Measurements from ENCODE around the gene LOC128125822.

Gene LOC128125822

GRCh38 chr6:63558278-63558677 lies 14.0 kb upstream of the LOC128125822 start:
- no peak for DNase-seq

GRCh38 chr6:63560801-63561287 lies 11.4 kb upstream of the LOC128125822 start:
- DNase-seq, result no peak

- no peak for DNase-seq
Measured at GRCh38 chr6:63561288-63561687, 11.0 kb upstream of the LOC128125822 start.

DNA sequence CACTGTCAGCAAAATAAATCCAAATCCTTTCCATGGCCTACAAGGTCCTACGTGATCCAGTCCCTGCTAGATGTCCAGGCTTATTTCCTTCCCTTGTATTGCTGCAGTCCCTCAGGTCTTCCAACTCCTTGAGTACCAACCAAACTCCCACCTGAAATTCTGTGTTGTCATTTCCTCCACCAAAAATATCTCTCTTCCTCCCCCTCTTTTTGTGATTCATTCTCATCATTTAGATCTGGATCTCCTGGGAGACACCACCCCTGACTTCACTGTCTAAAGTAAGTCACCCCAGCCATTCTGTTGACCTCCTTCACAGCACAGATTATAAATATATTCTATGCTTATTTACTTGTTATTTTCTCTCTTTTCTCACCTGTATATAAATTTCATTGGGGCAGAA lies 9.0 kb upstream of the LOC128125822 start:
- no peak for DNase-seq

DNA sequence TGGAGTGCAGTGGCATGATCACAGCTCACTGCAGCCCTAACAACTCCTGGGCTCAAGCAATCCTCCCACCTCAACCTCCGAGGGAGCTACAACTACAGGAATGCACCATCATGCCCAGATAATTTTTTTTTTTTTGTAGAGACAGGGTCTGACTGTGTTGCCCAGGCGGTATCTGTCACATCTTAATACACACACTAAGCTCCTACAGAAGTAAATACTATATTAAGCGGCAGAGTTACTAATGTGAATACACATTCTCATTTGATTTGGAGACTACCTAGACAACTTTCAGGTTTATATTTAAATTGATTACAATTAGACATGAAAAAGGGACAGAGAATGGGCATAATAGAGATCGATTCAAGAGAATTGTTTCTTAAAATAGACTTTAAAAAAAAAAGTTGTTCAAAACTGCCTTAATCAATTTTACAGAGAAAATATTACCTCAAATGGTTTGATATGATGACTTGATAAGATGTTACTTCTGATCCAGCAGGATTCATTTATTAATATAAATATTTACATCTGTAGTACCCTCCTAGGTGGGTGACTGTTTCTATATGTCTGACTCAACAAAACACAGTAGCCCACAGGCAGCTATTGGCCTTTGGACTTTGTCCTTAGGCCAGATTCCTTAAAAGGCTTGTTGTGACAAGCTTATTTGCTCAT lies 7.1 kb upstream of the LOC128125822 start:
- DNase-seq, result no peak

DNA sequence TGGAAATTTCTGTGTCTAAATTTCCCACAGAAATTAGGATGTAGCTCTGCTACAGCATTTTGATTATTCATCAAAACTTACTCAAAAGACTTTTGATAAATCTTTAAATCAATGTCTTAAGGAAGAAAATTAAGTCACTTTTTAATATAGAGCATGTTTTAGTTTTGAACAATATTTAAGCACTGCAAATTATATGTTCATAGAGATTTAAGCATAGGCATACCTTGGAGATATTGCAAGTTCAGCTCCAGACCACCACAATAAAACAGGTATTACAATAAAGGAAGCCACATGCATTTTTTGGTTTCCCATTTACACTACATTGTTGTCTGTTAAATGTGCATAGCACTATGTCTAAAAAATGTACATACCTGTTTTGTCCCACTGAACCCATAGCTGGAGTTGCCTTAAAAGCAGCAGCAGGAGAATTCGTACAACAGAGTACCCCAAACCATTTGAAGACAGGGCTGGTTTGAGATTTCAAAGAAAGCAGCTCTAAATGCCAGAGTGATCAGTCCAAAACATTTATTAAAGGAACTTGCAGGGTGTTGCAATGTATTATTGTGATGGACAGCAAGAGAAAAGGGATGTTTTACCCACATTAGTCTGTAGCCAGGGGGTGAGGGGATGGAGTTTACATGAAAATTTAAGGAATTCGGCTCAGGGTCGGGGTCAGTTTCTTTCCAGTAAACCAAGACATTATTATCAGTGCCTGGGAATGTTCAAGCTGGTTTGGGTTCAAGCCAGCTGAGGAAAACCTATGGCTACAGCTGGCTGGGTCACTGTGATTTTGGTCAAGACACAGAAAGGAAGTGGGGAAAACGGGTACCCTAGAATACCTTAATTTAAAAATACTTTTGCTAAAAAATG lies 6.3 kb upstream of the LOC128125822 start:
- DNase-seq, result no peak

DNA sequence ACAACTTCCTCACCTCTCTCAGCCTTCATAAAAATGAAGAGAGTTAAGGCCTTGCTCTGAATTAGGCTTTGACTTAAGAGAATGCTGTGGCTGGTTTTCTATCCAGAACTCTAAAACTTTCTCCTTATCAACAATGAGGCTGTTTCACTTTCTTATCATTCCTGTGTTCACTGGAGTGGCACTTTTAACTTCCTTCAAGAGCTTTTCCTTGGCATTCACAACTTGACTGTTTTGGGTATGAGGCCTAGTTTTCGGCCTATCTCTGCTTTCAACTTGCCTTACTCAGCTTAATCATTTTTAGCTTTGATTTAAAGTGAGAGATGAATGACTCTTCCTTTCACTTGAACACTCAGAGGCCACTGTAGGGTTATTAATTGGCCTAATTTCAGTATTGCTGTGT lies 4.3 kb upstream of the LOC128125822 start:
- DNase-seq, result no peak

DNA sequence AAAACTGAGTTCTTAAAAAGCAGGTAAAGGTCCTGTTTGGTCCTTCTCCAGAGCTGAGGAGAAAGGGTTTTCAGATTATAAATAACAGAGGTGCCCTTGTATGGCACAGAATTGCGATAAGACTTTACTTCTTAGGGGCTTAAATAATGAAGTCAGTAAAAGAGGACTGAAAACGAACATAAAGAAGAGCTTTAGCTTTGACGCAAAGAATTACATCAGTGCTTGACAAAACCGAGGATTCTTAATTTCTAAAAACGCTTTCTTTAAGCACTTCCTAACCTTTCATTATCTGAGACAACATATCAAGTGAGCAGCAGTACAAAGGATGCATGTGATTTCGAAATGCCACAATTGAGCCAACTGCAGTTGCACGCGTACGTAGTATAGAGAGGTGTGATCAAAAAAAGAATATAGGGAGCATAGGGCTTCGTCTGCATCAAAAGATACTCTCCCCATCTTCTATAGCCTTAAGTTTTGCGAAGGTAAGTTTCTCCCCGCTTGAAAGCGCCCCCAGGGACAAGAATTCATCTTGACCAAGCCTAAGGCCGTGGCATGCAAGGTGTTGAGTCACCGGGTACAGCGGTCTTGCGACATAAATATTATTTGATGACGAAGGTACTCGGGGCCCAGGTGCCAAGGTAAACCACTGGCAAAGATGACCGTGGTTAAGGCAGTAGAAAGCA lies 778 bp upstream of the LOC128125822 start:
- DNase-seq, result peak; percentile 35

DNA sequence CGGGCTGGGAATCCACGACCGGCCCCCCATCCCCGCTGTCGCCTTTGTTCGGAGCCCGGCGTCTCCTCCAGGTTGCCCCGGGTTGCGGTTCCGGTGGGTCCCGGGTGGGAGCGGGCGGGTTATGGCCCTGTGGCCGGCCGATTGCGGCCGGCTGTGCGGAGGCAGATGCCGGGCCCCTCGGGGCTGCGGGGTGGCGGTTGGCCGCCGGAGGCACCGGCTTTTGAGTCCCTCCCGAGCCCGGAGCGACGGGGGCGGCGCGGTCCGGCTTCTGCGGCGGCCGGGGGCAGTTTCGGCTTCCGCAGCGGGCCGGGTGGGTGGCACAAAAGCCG lies 431 bp downstream of the LOC128125822 start:
- DNase-seq, result no peak

DNA sequence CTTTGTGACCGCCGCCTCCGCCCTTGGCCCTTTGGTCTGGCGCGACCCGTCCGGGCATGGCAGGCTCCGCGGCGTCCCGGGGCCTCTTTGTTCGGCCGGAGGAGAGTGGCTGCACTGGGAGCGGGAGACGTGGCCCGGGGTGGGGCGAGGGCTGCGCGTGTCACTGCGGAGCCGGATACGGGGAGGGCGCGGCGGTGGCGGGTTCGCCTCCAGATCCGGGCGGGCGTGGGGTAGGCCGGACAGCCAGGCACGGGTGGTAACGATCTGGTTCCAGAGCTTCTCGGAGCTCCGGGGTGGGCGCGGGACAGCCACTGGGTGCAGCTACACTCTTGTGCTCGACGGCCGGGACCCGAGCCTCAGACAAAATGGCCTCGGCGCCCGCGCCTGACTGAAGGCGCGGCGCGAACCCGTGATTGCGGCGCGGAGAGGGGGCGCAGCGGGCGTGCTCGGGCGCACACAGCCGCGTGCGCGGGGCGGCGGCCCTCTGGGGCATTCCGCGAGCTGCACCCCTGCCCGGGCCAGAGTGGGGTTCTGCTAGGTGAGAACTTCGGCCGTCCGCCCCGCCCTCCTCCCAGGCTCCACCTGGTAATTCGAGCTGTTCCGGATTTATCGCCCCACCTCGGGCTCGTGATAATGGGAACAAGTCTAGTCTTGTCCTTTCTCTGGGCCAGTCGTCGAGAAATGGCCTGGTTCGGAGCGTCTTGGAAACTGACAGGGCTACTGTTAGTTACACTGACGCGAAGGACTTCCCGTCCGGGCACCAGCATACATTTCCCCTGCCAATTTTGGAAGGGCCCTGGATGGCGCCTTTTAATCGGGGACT lies 1.0 kb downstream of the LOC128125822 start:
- peak; percentile 75 for DNase-seq

DNA sequence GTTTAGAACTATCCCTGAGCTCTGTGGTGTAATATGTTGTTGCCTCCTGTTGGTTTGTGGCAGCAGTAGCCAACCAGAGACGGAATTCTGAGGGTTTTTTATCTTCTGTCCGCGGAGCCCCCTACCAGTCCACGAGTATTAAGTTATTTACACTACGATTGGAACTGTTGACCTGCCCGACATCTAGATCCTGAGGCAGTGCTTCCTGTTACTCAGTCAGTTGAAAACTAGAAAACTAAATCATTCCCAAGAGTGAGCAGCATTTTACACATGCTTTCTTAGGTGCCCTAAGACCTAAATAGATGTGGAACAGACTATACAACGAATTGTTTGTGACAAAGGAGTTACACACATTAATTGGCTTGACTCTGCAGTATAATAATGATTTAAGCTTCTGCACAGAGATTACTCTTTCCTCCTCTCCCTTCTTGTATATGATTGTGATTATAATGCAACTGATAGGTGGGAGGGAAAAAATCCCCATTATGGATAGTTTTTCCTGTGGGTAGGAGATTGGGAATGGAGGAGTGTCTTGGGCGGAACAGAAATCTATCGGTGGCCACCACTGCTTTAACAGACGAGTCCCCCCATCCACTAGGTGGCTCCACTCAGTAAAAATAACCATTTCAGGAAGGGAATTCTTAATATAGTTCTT lies 1.7 kb downstream of the LOC128125822 start:
- DNase-seq, result peak; percentile 73

DNA sequence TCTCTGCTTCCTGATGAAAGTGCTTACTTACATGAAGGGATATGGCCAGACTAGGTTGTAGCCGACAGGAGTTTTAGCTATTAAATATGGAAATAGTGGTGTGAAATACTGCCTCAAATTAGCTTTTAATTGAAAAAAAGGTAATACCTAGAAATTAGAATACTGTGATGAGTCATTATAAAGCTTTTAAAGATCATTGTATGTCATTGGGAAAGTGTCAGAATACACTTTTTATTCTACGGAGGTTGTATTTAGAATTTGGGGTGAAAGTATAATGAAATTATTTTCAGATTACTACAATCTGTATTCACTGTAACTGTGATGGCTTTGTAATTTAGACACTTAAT lies 2.2 kb downstream of the LOC128125822 start:
- DNase-seq, result no peak

DNA sequence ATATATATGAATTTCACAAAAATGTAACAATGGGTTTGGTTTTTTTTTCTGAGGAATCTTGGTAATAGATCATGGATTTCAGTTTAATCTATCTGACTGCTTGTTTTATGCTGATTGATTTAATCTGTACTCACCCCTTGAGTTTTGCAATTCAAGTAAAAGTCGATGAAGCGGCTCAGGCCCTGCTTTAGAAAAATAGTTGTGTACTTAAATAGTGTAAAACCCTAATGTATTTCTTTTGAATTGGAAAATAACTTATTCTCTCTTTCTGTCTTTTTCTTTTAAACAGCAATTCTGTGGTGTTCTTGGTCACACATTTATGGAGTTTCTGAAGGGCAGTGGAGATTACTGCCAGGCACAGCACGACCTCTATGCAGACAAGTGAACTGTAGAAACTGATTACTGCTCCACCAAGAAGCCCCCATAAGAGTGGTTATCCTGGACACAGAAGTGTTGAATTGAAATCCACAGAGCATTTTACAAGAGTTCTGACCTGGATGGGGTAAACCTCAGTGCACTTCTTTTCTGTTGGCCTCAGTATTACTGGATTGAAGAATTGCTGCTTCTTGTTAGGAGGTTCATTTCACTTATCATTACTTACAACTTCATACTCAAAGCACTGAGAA lies 4.0 kb downstream of the LOC128125822 start:
- DNase-seq, result no peak

- DNase-seq, result no peak
Measured at GRCh38 chr6:63576985-63577712, 4.9 kb downstream of the LOC128125822 start.

- no peak for DNase-seq
Measured at GRCh38 chr6:63578757-63579156, 6.5 kb downstream of the LOC128125822 start.

DNA sequence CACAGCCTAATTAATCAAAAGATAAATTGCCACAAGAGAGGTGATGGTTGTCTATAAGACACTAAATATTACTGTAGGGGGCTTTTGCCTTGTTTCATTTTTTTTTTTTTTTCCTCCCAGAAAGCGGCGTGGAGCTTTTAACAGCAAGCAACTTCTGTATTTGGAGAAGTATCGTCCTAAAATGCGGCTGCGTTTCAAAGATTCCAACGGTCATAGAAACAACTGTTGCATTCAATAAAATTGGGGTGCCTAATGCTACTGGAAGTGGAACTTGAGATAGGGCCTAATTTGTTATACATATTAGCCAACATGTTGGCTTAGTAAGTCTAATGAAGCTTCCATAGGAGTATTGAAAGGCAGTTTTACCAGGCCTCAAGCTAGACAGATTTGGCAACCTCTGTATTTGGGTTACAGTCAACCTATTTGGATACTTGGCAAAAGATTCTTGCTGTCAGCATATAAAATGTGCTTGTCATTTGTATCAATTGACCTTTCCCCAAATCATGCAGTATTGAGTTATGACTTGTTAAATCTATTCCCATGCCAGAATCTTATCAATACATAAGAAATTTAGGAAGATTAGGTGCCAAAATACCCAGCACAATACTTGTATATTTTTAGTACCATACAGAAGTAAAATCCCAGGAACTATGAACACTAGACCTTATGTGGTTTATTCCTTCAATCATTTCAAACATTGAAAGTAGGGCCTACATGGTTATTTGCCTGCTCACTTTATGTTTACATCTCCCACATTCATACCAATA lies 7.8 kb downstream of the LOC128125822 start:
- no peak for DNase-seq

- no peak for DNase-seq
Measured at GRCh38 chr6:63580704-63580961, 8.4 kb downstream of the LOC128125822 start.

DNA sequence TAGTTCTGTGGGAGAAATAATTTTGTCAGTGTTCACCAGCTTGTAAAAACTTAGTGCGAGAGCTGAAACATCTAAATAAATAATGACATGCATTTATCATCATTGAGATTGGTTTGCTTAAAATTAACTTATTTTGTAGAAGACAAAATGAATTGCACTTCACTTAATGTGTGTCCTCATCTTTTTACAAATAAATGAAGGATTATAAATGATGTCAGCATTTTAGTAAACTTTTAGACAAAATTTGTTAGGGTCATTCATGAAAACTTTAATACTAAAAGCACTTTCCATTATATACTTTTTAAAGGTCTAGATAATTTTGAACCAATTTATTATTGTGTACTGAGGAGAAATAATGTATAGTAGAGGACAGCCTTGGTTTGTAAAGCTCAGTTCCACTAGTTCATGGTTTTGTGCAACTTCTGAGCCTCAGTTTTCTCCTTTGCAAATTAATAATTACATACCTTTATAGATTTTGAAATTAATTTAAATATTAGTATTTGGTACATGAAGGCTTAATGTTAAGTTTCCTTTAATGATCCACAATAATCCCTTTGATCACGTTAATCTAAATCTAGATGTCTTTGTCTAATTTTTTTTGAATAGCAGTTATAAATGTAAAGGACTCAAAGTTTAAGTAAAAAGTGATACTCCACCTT lies 9.2 kb downstream of the LOC128125822 start:
- DNase-seq, result no peak

DNA sequence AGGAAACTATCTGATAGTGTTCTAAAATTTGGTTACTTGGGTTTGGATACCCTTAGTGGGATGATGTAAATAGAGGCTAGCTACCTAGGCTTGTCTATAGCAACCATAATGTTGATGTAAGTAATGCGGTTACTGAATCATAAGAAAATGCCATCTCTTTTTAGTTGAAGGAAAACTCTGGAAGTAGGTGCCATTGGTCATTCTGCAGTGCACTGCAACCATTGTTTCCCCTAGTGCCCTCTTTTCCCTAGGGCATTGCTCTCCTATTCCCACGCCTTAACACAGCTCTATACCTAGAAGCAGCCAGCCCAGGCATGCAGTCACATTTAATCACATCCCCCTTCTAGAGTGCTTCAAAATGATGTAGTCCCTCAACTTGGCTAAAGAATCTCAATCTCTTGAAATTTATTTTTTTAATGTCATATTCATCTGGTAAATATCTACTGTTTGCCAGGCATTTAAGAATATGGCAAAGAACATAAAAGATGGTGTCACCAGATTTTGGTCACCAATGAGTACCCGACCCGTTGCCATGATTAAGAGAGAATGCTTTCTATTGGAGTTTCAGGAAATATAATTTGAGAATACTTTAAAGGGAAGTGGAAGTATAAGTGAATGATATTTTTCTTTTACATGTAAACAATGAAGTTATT lies 10.4 kb downstream of the LOC128125822 start:
- DNase-seq, result no peak

DNA sequence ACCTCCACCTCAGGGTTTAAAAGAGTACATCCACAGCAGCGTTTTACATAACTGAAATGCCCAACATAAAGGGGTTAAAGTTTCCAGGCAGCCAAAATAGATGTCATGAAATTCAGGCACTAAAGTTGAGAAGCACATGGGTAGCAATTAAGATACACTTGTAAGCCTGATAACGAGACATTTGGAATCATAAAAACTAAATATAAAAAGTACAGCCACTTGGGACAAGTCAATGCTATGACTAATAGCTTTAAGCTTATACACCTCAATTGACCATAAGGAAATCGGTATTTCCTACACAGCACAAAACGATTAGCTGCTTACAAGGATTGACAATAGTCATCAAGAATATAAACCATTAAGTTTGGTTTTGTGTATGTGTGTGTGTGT lies 11.8 kb downstream of the LOC128125822 start:
- DNase-seq, result no peak
